Activated CD4-positive, CD25-positive, alpha-beta regulatory T cell treated with anti-CD3 and anti-CD28 coated beads, Interleukin-2, amount 50 U/mL, for 24 hours (primary cell): ENCODE results near the gene OGFOD3.
"Not testable (repeated sequence)": the region's sequence is repeated elsewhere in the genome, so short reads cannot be mapped to it uniquely, and the experiment has no call there.

Source experiments
- ATAC-seq, 2 donors: fragments of 150-1000 bp; cut with Tn5 transposase; one replicate each; pipeline ENCODE4 v1.10.0; 2021; ENCODE audit warnings: mild to moderate bottlenecking in 1 of 2, moderate library complexity in 1 of 2

The OGFOD3 gene

GRCh38 chr17:82418001-82418986 lies at the start of gene OGFOD3, which contains the start of gene HEXD:
Gene OGFOD3, minus strand, starts transcription at chr17:82418586. Its CDS starts 101 bp downstream, at chr17:82418485.
Gene HEXD, plus strand, starts transcription at chr17:82418347. Its CDS starts 1,453 bp downstream, at chr17:82419800.
- peak; percentile 85 to 87 for ATAC-seq

DNA sequence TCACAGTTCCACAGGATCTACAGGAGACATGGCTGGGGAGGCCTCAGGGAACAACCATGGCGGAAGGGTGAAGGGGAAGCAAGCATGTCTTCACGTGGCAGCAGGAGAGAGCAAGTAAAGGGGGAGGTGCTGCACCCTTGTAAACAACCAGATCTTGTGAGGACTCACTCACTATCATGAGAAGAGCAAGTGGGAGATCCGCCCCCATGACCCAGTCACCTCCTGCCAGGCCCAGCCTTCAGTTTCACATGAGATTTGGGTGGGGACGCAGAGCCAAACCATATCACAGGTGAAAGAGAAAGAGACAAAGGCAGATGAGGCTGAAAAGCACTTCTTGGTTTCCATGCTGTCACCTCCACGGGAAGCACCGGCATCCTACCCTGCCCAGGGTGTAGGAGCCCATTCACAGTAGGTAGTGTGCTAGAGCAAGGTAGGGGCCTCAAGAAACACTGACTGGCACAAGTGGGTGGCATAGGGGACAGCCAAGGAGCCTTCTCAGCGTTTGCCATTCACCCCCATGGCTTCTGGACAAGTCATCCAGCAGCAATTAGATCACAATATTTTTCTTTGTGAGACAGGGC lies 46.7 kb upstream of the OGFOD3 start:
- ATAC-seq: peak; percentile 17 to 41

DNA sequence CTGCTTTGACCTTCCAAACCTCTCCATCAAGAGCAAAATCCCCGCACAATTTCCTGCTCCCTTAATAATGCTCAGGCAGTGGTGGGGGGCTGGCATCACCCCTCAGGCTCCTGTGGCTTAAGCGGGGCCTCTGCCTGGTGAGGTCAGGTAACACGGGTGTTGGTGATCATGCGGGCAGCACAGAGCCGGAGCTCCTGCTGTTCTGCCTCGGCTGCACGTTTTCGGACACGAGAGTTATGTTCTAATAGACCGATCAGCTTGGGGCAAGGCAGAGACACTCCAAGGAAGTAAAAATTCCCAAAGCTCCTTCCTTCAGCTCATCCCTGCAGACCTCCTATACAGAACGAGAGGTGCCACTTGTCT lies 46.2 kb upstream of the OGFOD3 start:
- ATAC-seq: no peak

GRCh38 chr17:82463925-82464566 lies 45.7 kb upstream of the OGFOD3 start:
- no peak for ATAC-seq

GRCh38 chr17:82463391-82463790 lies 45.0 kb upstream of the OGFOD3 start:
- ATAC-seq: no peak

DNA sequence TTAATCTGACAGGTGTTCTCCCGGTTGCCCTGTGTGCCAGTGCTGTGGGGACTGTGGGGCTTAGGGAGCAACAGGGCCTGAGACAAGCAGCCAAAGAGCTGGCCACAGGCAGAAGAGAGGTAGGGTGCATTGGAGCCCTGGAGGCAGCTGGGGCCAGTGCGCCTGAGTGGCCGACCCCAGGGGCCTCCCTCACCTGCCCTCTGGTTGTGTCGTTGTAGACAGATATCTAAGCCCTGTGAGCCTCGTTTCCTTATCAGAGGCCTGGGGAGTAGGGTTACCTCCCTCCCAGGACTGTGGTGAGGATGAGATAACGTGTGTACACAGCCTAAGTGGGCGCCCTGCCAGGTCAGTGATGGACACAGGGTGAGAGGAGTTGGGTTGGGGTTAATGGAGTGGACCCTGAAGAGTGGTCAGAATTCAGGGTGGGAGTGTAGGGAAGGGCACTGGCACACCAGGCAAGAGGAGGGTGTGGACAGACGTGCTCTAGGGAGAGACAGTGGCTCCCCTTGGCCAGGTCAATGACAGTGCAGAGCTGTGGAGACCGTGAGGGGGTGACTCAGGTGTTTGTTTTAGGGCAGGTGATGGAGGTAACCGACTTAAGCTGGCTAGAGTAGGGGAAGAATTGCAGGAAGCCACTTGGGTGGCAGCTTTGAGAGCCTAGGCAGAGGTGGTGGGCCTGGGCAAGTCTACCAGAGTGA lies 43.6 kb upstream of the OGFOD3 start:
- no peak for ATAC-seq

GRCh38 chr17:82459936-82460335 lies 41.5 kb upstream of the OGFOD3 start:
- ATAC-seq: not testable (repeated sequence)

DNA sequence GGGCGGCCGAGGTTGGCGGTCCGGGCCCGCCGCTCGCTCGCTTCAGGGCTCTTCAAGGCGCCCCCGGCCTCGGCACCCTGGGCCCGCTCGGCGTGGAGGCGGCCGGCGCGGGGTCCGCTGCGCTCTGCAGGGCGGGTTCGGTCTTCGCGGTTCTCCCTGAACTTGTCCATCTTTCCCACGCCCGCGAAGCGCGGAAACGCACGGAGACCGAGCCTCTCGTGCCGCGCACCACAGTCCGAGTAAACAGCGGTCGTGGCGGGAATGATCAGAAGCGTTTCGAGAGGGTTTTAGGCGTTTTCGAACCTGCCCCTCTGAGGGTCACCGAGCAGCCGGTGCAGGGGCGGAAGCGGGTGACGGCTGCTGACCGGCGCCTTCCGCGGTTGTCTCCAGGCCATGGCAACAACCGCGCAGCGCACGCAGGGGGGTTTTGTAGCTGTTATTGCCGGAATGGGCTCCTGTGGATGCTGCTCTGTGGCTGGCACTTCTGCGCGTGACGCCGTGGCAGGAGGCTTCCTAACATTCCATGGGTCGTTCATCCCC lies 40.6 kb upstream of the OGFOD3 start:
- ATAC-seq: no peak

GRCh38 chr17:82458179-82458884 lies 39.9 kb upstream of the OGFOD3 start, which contains the start of gene NARF:
Gene NARF, plus strand, starts transcription at chr17:82458741. Its CDS starts 63 bp downstream, at chr17:82458804.
- peak; percentile 99 for ATAC-seq

DNA sequence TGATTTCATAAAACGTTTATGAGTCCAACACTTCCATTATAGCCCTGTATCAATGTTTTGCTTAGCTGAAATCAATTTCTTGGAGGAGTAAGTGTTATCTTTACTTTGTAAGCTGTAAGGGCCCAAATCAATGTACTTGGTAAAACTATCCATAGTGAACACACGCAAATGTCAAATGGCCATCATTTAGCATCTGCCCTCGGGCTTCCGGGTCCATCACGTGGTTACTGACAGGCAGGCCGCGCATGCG lies 39.5 kb upstream of the OGFOD3 start:
- ATAC-seq: no peak

- ATAC-seq: no peak
Observed at GRCh38 chr17:82457073-82457928, 38.9 kb upstream of the OGFOD3 start.

DNA sequence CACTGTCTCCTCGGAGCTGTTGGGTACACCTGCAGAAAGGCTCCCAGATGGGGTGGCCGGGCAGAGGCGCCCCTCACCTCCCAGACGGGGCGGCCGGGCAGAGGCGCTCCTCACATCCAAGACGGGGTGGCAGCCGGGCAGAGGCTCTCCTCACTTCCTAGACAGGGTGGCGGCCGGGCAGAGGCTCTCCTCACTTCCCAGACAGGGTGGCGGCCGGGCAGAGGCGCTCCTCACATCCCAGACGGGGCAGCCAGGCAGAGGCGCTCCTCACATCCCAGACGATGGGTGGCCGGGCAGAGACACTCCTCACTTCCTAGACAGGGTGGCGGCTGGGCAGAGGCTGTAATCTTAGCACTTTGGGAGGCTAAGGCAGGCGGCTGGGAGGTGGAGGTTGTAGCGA lies 35.3 kb upstream of the OGFOD3 start:
- ATAC-seq: not testable (repeated sequence)

GRCh38 chr17:82453151-82453550 lies 34.8 kb upstream of the OGFOD3 start:
- ATAC-seq: not testable (repeated sequence)

DNA sequence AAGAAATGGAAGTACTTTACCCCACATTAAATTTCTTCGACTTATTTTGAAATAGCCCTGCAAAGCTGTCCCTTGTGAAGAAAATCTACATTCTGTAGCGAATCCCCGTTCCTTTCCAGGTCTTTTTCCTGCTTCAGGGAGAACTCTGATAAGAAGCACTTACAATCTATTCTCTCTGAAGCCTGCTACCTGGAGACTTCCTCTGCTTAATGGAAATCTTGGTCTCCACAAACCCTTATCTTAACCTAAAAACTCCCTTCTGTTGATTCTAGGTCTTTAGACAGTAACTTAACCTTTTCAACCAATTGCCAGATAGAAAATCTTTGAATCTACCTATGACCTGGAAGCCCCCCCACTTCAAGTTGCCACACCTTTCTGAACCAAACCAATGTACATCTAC lies 33.8 kb upstream of the OGFOD3 start:
- ATAC-seq: no peak

- peak; percentile 71 to 74 for ATAC-seq
Observed at GRCh38 chr17:82450357-82451106, 32.1 kb upstream of the OGFOD3 start, which contains the start of gene CYBC1. Gene CYBC1, minus strand, starts transcription at chr17:82450752. Its CDS starts 1,498 bp downstream, at chr17:82449254.

- peak; percentile 28 to 33 for ATAC-seq
Observed at GRCh38 chr17:82449883-82450356, 31.5 kb upstream of the OGFOD3 start.

DNA sequence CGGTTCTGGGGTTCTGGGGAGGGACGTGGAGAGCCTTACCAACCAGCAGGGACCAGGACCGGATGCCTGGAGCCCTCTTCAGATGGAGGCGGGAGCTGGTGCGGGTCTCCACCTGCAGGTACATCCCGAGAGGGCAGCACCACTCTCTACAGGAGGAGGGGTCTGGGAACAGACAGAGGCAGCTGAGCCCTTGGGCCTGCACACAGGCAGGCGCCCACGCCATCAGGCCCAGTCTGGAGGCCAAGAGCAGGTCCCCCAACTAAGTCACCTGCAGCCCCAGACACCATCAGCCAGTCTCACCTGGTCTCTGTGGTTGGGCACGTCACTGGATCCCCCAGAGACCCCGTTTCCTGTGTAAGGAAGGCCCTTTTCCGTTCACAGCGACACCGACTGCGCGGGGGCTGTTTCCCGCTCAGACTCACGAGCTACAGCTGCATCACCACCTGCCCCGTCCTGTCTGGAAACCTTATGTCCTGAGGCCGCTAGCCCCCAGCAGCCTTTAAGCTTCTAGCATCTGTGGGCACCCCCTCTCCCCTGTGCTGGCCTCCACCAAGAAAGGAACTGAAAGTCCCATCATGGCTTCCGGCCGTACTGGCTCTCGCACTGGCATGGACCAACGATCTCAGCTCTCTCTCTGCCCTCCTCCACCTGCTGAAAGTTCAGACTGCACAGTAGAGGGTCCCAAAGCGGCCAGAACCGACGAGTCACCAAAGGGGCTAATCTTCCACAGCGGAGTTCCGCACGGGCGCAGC lies 30.9 kb upstream of the OGFOD3 start:
- ATAC-seq: peak; percentile 57 to 60

- no peak for ATAC-seq
Observed at GRCh38 chr17:82447876-82448275, 29.5 kb upstream of the OGFOD3 start.

DNA sequence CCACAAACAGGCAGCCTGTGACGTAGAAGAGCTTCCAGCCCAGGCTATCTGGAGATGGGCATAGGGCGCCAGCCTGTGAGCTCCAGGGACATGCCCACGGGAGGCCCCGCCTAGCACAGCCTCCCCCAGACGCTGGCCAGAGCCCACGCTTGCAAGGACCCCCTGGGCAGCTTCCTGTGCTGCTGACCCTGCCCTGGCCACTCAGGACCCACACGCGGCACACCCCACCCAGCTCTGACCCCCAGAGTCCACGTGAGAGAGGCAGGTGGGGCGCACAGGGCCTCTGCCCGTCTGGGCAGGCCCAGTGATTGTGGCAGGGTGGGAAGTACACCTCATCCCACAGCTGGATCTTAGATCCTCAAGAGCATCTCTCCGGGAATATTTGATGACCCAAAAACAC lies 28.3 kb upstream of the OGFOD3 start:
- no peak for ATAC-seq
